GM12878 (cell line): ENCODE measurements around the gene CFAP45. TPM values are rescaled to one million over a fixed set of nuclear protein-coding genes. Genes with fewer than 3 reads are reported as not detected.

Source experiments
- ASH2L ChIP-seq: fragments of 300-600, 200-600 bp; sonication (generic); IDR thresholded peaks from 2 replicates; pipeline ENCODE4 v1.6.1; 2017; ENCODE audit warnings: low read depth, mild to moderate bottlenecking, borderline replicate concordance
- BCL11A ChIP-seq: IDR thresholded peaks from 2 replicates; pipeline ENCODE4 v1.6.1; 2011; ENCODE audit warnings: low read depth, low read length
- CHD1 ChIP-seq: IDR thresholded peaks from 2 replicates; pipeline ENCODE4 v1.6.1; 2012; ENCODE audit warnings: low read depth, low read length, improper control_type of control experiment
- EED ChIP-seq: sonication (generic); IDR thresholded peaks from 2 replicates; pipeline ENCODE4 v1.6.1; 2016; ENCODE audit warnings: antibody characterized with exemption, low read depth
- ESRRA ChIP-seq: IDR thresholded peaks from 2 replicates; pipeline ENCODE4 v1.6.1; 2012; ENCODE audit warnings: mild to moderate bottlenecking, low read length, improper control_type of control experiment
- FOXK2 ChIP-seq: fragments of 450-650 bp; IDR thresholded peaks from 2 replicates; pipeline ENCODE4 v1.6.1; 2017; ENCODE audit warnings: mild to moderate bottlenecking, moderate library complexity
- FOXM1 ChIP-seq: IDR thresholded peaks from 2 replicates; pipeline ENCODE4 v1.6.1; 2012; ENCODE audit warnings: low read depth, mild to moderate bottlenecking, inconsistent platforms, low read length, moderate library complexity
- HDAC2 ChIP-seq: fragments of 200-600 bp; sonication (generic); IDR thresholded peaks from 2 replicates; pipeline ENCODE4 v1.6.1; 2017
- IKZF1 ChIP-seq: fragments of 450-650 bp; conservative IDR thresholded peaks from 2 replicates; pipeline ENCODE4 v1.6.1; 2017; ENCODE audit warnings: antibody characterized with exemption, mild to moderate bottlenecking
- MTA2 ChIP-seq: fragments of 450-650 bp; IDR thresholded peaks from 2 replicates; pipeline ENCODE4 v1.6.1; 2016; ENCODE audit warnings: low read depth, mild to moderate bottlenecking, moderate library complexity
- MTA3 ChIP-seq: IDR thresholded peaks from 2 replicates; pipeline ENCODE4 v1.6.1; 2012; ENCODE audit warnings: low read length, inconsistent platforms, borderline replicate concordance
- MYC ChIP-seq: IDR thresholded peaks from 2 replicates; pipeline ENCODE4 v1.6.1; 2011; ENCODE audit warnings: mild to moderate bottlenecking, low read length, moderate library complexity, inconsistent platforms; ENCODE audit not compliant: insufficient read depth, insufficient replicate concordance, insufficient read length, severe bottlenecking
- NBN ChIP-seq: fragments of 450-650 bp; IDR thresholded peaks from 2 replicates; pipeline ENCODE4 v1.6.1; 2016
- POU2F2 ChIP-seq: IDR thresholded peaks from 3 replicates; pipeline ENCODE4 v1.6.1; 2011; ENCODE audit warnings: low read depth, mild to moderate bottlenecking, low read length, borderline replicate concordance
- RAD21 ChIP-seq: IDR thresholded peaks from 2 replicates; pipeline ENCODE4 v1.6.1; 2011; ENCODE audit warnings: mild to moderate bottlenecking, low read depth, low read length, moderate library complexity; ENCODE audit not compliant: insufficient read depth
- RCOR1 ChIP-seq: conservative IDR thresholded peaks from 2 replicates; pipeline ENCODE4 v1.6.1; 2012; ENCODE audit warnings: low read depth, low read length, improper control_type of control experiment
- RUNX3 ChIP-seq: IDR thresholded peaks from 2 replicates; pipeline ENCODE4 v1.6.1; 2012; ENCODE audit warnings: low read length, inconsistent platforms
- SMARCA5 ChIP-seq: fragments of 450-650 bp; IDR thresholded peaks from 2 replicates; pipeline ENCODE4 v1.6.1; 2017; ENCODE audit warnings: mild to moderate bottlenecking
- YY1 ChIP-seq: IDR thresholded peaks from 2 replicates; pipeline ENCODE4 v1.6.1; 2011; ENCODE audit warnings: low read depth, mild to moderate bottlenecking, low read length
- polyA plus RNA-seq, 11 experiments: library from polyadenylated mRNA; depleted of rRNA in 4 of 11; unstranded in 6 of 11; stranded (reverse) in 5 of 11; fragments of >200 nt; fragmentation: Nextera tagmentation in 4 of 11; fragmentation: Illumina TruSeq in 1 of 11; extraction: Ambion mirVana in 4 of 11; extraction: Trizol in 1 of 11; gene quantifications; 1 replicate in 1 of 11; 2 replicates in 10 of 11; pipeline versions ENCODE4 v1.2.1 to v1.2.3, GENCODE V29; 2011 to 2016; ENCODE audit warnings: inconsistent platforms in 2 of 11, missing spikeins in 2 of 11, low read depth in 1 of 11
- total RNA-seq, 4 experiments: library from RNA; depleted of rRNA in 3 of 4; stranded (reverse); fragments of >200 nt in 3 of 4; fragmentation: Illumina TruSeq in 1 of 4; extraction: Trizol in 1 of 4; gene quantifications; 2 replicates each; pipeline versions ENCODE4 v1.2.1 to v1.2.3, GENCODE V29; 2013 to 2021
- TF ChIP-seq, protein P1 (sequence below): fragments of 450-650 bp; IDR thresholded peaks from 2 replicates; pipeline ENCODE4 v1.6.1; 2017; ENCODE audit warnings: mild to moderate bottlenecking, moderate library complexity
- TF ChIP-seq, protein P2 (sequence below): fragments of 450-650 bp; formaldehyde crosslinking; IDR thresholded peaks from 2 replicates; pipeline ENCODE4 v1.5.0; 2022; ENCODE audit warnings: mild to moderate bottlenecking, missing genetic modification characterization
- TF ChIP-seq, protein P3 (sequence below): IDR thresholded peaks from 2 replicates; pipeline ENCODE4 v1.6.1; 2011; ENCODE audit warnings: borderline replicate concordance, low read depth, mild to moderate bottlenecking, moderate library complexity, low read length; ENCODE audit not compliant: insufficient read depth, poor library complexity, severe bottlenecking

Gene CFAP45
- total and polyA plus RNA-seq, 10 of the 15 experiments (the other 5 are each of a cell fraction or from before 2014, with no cell fraction given): 0.43 to 0.91 (median 0.67) TPM

DNA sequence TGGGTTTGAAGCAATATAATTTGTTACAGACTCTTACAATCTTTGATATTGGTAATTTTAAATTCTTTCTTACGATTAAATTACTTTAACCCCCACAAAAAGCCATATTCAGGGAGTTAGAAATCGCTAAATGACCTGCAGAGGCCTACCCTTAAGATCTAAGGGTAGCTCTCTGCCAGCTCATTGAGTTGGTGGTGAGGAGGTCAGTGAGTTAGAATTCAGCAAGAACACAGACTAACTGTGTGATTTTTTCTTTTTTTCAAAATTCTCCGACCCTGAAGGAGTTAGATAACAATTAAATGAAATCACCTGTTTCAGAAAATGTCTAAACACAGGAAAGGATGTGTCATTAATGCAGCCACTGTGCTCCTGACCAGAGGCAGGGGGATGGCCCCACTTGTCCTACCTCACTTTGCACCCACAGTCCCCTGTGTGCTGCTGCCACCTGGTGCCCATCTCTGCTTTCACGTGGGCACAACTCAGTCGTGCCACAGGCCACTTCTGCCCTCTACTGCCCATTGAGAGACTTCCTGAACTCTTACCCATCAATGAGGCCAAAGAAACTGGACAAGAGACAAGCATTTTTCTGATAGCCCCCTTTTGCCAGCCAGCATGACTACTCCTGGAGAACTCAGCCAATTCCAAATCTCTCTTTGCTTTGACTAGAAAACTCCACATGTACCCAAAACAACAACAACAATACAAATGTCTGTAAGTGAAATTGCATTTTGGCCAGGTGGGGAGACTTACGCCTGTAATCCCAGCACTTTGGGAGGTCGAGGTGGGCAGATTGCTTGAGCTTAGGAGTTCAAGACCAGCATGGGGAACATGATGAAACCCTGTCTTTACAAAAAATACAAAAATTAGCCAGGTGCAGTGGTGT, 8.4 kb downstream of the CFAP45 start (continued):
- TF ChIP-seq CHD1 (no peak), RCOR1 (0 out of 2 replicates have a peak, but pooled peaks have one; percentile 36), RAD21 (peak; percentile 99), RUNX3 (peak; percentile 53; the same call in 1 of the 2 replicates), NBN (0 out of 2 replicates have a peak, but pooled peaks have one; percentile 29), MTA2 (peak; percentile 29; the same call in 1 of the 2 replicates), SMARCA5 (peak; percentile 94), FOXK2 (no peak), MTA3 (no peak), MYC (no peak), YY1 (peak; percentile 73; the same call in 1 of the 2 replicates), FOXM1 (peak; percentile 46; the same call in 1 of the 2 replicates), ESRRA (no peak), POU2F2 (peak; percentile 72; the same call in 1 of the 3 replicates), EED (0 out of 2 replicates have a peak, but pooled peaks have one; percentile 20), HDAC2 (no peak), BCL11A (no peak), ASH2L (no peak), IKZF1 (0 out of 2 replicates have a peak, but pooled peaks have one; percentile 22)
- TF ChIP-seq, protein P1, sequence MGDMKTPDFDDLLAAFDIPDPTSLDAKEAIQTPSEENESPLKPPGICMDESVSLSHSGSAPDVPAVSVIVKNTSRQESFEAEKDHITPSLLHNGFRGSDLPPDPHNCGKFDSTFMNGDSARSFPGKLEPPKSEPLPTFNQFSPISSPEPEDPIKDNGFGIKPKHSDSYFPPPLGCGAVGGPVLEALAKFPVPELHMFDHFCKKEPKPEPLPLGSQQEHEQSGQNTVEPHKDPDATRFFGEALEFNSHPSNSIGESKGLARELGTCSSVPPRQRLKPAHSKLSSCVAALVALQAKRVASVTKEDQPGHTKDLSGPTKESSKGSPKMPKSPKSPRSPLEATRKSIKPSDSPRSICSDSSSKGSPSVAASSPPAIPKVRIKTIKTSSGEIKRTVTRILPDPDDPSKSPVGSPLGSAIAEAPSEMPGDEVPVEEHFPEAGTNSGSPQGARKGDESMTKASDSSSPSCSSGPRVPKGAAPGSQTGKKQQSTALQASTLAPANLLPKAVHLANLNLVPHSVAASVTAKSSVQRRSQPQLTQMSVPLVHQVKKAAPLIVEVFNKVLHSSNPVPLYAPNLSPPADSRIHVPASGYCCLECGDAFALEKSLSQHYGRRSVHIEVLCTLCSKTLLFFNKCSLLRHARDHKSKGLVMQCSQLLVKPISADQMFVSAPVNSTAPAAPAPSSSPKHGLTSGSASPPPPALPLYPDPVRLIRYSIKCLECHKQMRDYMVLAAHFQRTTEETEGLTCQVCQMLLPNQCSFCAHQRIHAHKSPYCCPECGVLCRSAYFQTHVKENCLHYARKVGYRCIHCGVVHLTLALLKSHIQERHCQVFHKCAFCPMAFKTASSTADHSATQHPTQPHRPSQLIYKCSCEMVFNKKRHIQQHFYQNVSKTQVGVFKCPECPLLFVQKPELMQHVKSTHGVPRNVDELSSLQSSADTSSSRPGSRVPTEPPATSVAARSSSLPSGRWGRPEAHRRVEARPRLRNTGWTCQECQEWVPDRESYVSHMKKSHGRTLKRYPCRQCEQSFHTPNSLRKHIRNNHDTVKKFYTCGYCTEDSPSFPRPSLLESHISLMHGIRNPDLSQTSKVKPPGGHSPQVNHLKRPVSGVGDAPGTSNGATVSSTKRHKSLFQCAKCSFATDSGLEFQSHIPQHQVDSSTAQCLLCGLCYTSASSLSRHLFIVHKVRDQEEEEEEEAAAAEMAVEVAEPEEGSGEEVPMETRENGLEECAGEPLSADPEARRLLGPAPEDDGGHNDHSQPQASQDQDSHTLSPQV: peak; percentile 86; the same call in 1 of the 2 replicates
- TF ChIP-seq, protein P2, sequence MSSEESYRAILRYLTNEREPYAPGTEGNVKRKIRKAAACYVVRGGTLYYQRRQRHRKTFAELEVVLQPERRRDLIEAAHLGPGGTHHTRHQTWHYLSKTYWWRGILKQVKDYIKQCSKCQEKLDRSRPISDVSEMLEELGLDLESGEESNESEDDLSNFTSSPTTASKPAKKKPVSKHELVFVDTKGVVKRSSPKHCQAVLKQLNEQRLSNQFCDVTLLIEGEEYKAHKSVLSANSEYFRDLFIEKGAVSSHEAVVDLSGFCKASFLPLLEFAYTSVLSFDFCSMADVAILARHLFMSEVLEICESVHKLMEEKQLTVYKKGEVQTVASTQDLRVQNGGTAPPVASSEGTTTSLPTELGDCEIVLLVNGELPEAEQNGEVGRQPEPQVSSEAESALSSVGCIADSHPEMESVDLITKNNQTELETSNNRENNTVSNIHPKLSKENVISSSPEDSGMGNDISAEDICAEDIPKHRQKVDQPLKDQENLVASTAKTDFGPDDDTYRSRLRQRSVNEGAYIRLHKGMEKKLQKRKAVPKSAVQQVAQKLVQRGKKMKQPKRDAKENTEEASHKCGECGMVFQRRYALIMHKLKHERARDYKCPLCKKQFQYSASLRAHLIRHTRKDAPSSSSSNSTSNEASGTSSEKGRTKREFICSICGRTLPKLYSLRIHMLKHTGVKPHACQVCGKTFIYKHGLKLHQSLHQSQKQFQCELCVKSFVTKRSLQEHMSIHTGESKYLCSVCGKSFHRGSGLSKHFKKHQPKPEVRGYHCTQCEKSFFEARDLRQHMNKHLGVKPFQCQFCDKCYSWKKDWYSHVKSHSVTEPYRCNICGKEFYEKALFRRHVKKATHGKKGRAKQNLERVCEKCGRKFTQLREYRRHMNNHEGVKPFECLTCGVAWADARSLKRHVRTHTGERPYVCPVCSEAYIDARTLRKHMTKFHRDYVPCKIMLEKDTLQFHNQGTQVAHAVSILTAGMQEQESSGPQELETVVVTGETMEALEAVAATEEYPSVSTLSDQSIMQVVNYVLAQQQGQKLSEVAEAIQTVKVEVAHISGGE (CRISPR knock-in tag): no peak
- TF ChIP-seq, protein P3, sequence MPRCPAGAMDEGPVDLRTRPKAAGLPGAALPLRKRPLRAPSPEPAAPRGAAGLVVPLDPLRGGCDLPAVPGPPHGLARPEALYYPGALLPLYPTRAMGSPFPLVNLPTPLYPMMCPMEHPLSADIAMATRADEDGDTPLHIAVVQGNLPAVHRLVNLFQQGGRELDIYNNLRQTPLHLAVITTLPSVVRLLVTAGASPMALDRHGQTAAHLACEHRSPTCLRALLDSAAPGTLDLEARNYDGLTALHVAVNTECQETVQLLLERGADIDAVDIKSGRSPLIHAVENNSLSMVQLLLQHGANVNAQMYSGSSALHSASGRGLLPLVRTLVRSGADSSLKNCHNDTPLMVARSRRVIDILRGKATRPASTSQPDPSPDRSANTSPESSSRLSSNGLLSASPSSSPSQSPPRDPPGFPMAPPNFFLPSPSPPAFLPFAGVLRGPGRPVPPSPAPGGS: no peak
